Measurements from ENCODE around the gene CHRD.

GRCh38 chr3:184368586-184369183 lies 11.2 kb upstream of the CHRD start:
- TF ChIP-seq POLR2AphosphoS5 (IDR thresholded peaks at IDR 0.05; ENCODE audit: borderline replicate concordance, low read depth, low read length) (no peak), FOXP2 (optimal IDR thresholded peaks at IDR 0.05; ENCODE audit: control extremely low read depth, extremely low read length, insufficient read depth) (no peak)

Measured in SK-N-MC (cell line).